Muscle layer of colon (tissue), 2 donors: ENCODE measurements around the gene ATPAF1.
A peak's percentile ranks its signal among the peaks of the same experiment; 100 is the strongest.

Experiments
- H3K27ac ChIP-seq: one replicate; pipeline ENCODE4 v1.7.0; 2013; ENCODE audit warnings: low read depth, mild to moderate bottlenecking, low read length, moderate library complexity
- H3K27me3 ChIP-seq, 2 donors: one replicate each; pipeline ENCODE4 v1.7.0; 2013; ENCODE audit warnings: low read length in 2 of 2, mild to moderate bottlenecking in 2 of 2; ENCODE audit not compliant: insufficient read depth in 2 of 2, control insufficient read depth in 1 of 2
- H3K36me3 ChIP-seq: one replicate; pipeline ENCODE4 v1.7.0; 2013; ENCODE audit warnings: mild to moderate bottlenecking, low read length; ENCODE audit not compliant: insufficient read depth
- H3K4me1 ChIP-seq: one replicate; pipeline ENCODE4 v1.7.0; 2013; ENCODE audit warnings: mild to moderate bottlenecking, low read length; ENCODE audit not compliant: insufficient read depth
- H3K4me3 ChIP-seq, 2 donors: one replicate each; pipeline ENCODE4 v1.7.0; 2013; ENCODE audit warnings: low read length in 2 of 2, low read depth in 1 of 2, mild to moderate bottlenecking in 1 of 2, moderate library complexity in 1 of 2
- H3K9ac ChIP-seq: one replicate; pipeline ENCODE4 v1.7.0; 2013; ENCODE audit warnings: low read length
- H3K9me3 ChIP-seq: one replicate; pipeline ENCODE4 v1.7.0; 2013; ENCODE audit warnings: mild to moderate bottlenecking, low read length
- donor health status: abdominal sarcoma.
- donor health status: Adenocarcinoma of cecum.

The ATPAF1 gene

GRCh38 chr1:46595127-46595526 lies 73.0 kb downstream of the ATPAF1 start:
- peaks cover 38% of the 10 kb centered on the region for H3K4me1 ChIP-seq
- H3K9me3 ChIP-seq = no peaks in the 10 kb centered on the region
- H3K27ac ChIP-seq = no peak overlapping the region
- H3K4me3 ChIP-seq = no peak overlapping the region
- H3K36me3 ChIP-seq = peaks cover 28% of the 10 kb centered on the region
- no peaks in the 10 kb centered on the region for H3K27me3 ChIP-seq
- no peak overlapping the region for H3K9ac ChIP-seq

DNA sequence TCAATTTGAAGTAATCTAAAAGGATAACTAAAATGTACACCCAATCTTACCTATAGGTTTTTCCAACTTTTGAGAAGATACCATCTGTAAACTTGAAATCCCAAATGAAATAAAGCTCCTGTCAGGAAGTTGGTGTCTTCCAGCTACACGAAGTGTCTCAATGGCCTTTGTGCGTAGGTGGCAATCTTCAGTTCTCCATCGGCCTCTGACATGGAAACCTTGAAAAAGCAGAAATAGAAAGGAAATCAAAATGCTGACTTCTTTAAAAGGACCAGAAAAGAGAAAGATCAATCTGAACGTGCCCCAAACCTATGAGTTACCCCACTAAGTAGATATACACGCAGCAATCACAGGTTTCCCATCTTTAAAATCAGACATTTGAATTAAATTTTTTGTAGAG lies 74.1 kb downstream of the ATPAF1 start:
- no peaks in the 10 kb centered on the region for H3K9me3 ChIP-seq
- H3K9ac ChIP-seq = no peak overlapping the region
- peak overlapping the region; percentile 61 for H3K27ac ChIP-seq
- H3K4me3 ChIP-seq = no peak overlapping the region
- no peaks in the 10 kb centered on the region for H3K27me3 ChIP-seq
- H3K4me1 ChIP-seq = peaks cover 27% of the 10 kb centered on the region
- peaks cover 39% of the 10 kb centered on the region for H3K36me3 ChIP-seq

GRCh38 chr1:46592823-46593222 lies 75.3 kb downstream of the ATPAF1 start:
- Histone ChIP-seq H3K4me3 (no peak overlapping the region), H3K27ac (no peak overlapping the region), H3K9ac (no peak overlapping the region), H3K36me3 (peaks cover 42% of the 10 kb centered on the region), H3K27me3 (no peaks in the 10 kb centered on the region), H3K4me1 (peaks cover 16% of the 10 kb centered on the region), H3K9me3 (no peaks in the 10 kb centered on the region)

DNA sequence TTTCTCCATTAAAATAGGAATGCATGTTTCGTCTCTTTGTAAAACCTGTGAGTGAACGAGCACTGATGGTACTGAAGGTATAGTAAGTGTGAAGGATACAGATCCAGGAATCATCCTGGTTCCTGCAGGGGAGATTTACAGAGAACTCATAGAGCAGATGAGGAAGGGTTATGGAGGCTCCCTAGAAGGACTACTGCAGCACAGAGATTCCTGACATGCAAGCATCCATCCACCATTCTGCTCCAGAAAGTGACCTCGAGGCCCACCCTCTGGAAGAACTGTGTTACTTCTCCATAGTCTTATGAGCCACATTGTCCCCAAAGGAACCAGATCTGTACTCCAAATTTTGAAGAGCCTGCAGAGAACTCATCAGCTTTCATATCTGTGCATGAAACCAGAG lies 78.6 kb downstream of the ATPAF1 start:
- Histone ChIP-seq H3K4me1 (no peaks in the 10 kb centered on the region), H3K27ac (no peak overlapping the region), H3K4me3 (no peak overlapping the region), H3K9ac (no peak overlapping the region), H3K27me3 (no peaks in the 10 kb centered on the region), H3K36me3 (peaks cover 56% of the 10 kb centered on the region), H3K9me3 (no peaks in the 10 kb centered on the region)

- Histone ChIP-seq H3K27ac (no peak overlapping the region), H3K4me3 (no peak overlapping the region), H3K36me3 (peaks cover 62% of the 10 kb centered on the region), H3K4me1 (no peaks in the 10 kb centered on the region), H3K9ac (no peak overlapping the region), H3K9me3 (no peaks in the 10 kb centered on the region), H3K27me3 (no peaks in the 10 kb centered on the region)
These were observed 81.1 kb downstream of the ATPAF1 start for GRCh38 chr1:46587069-46587468.

- Histone ChIP-seq H3K9ac (no peak overlapping the region), H3K4me1 (no peaks in the 10 kb centered on the region), H3K36me3 (peaks cover 56% of the 10 kb centered on the region), H3K27ac (no peak overlapping the region), H3K27me3 (no peaks in the 10 kb centered on the region), H3K9me3 (no peaks in the 10 kb centered on the region), H3K4me3 (no peak overlapping the region)
These were observed 82.7 kb downstream of the ATPAF1 start for GRCh38 chr1:46585312-46585938.

DNA sequence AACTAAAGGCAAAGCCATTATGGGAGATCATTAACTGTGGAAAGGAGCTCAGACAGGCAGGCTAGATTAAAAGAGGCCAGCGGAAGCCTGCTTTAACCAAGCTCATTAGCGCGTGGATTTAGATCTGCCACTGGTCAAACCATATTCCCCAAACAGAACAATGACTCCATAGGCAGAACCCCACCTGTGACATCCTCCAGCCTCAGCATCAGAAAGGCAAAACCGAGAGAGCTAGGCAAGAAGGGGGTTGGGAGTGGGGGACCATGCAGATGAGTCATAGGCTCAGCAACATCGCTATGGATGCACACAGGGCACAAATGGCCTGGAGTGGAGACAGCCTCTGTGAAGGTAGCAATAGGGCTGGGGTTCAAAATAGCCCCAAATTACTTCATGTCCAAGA lies 84.7 kb downstream of the ATPAF1 start:
- Histone ChIP-seq H3K27me3 (no peaks in the 10 kb centered on the region), H3K9ac (no peak overlapping the region), H3K4me1 (no peaks in the 10 kb centered on the region), H3K9me3 (no peaks in the 10 kb centered on the region), H3K36me3 (peaks cover 52% of the 10 kb centered on the region), H3K27ac (no peak overlapping the region), H3K4me3 (no peak overlapping the region)

- H3K27me3 ChIP-seq = no peaks in the 10 kb centered on the region
- H3K9me3 ChIP-seq = no peaks in the 10 kb centered on the region
- no peaks in the 10 kb centered on the region for H3K4me1 ChIP-seq
- peaks cover 55% of the 10 kb centered on the region for H3K36me3 ChIP-seq
- no peak overlapping the region for H3K9ac ChIP-seq
- H3K4me3 ChIP-seq = no peak overlapping the region
- no peak overlapping the region for H3K27ac ChIP-seq
These were observed 85.2 kb downstream of the ATPAF1 start for GRCh38 chr1:46582972-46583371.
